HepG2 (cell line): Measurements from ENCODE around the gene SLC43A1.

Experiments used
- EZH2 ChIP-seq: conservative IDR thresholded peaks from 2 replicates; pipeline ENCODE4 v1.6.1; 2012; ENCODE audit warnings: mild to moderate bottlenecking, low read depth, low read length, moderate library complexity
- GABPA ChIP-seq, 2 experiments: IDR thresholded peaks; 2 replicates each; pipeline ENCODE4 v1.6.1; 2011 to 2016; ENCODE audit warnings: low read depth in 2 of 2, low read length in 1 of 2, missing biosample characterization in 1 of 2, missing genetic modification characterization in 1 of 2
- HMGXB4 ChIP-seq, 2 experiments: sonication (generic) in 1 of 2; formaldehyde crosslinking in 1 of 2; IDR thresholded peaks; 2 replicates each; pipeline versions ENCODE4 v1.4.0 to v1.6.1; 2018 to 2020; ENCODE audit warnings: missing genetic modification reagents in 2 of 2, borderline replicate concordance in 1 of 2, low read depth in 1 of 2, mild to moderate bottlenecking in 1 of 2, missing biosample characterization in 1 of 2
- SMAD3 ChIP-seq: sonication (generic); formaldehyde crosslinking; IDR thresholded peaks from 2 replicates; pipeline ENCODE4 v1.4.0; 2020; ENCODE audit warnings: missing genetic modification reagents
- STAT6 ChIP-seq: sonication (generic); formaldehyde crosslinking; IDR thresholded peaks from 2 replicates; pipeline ENCODE4 v1.4.0; 2020; ENCODE audit warnings: missing genetic modification reagents, mild to moderate bottlenecking, borderline replicate concordance
- ZFP37 ChIP-seq: sonication (generic); formaldehyde crosslinking; IDR thresholded peaks from 2 replicates; pipeline ENCODE4 v1.4.0; 2020; ENCODE audit warnings: missing genetic modification reagents, borderline replicate concordance
- ZHX1 ChIP-seq: sonication (generic); formaldehyde crosslinking; IDR thresholded peaks from 2 replicates; pipeline ENCODE4 v1.8.1; 2022; ENCODE audit warnings: low read depth, mild to moderate bottlenecking, missing genetic modification reagents
- ZNF136 ChIP-seq: sonication (generic); formaldehyde crosslinking; IDR thresholded peaks from 2 replicates; pipeline ENCODE4 v1.8.1; 2022; ENCODE audit warnings: low read depth, mild to moderate bottlenecking, moderate library complexity, missing genetic modification reagents
- ZNF577 ChIP-seq: sonication (generic); formaldehyde crosslinking; IDR thresholded peaks from 2 replicates; pipeline ENCODE4 v1.4.0; 2020; ENCODE audit warnings: mild to moderate bottlenecking, low read depth, missing genetic modification reagents, borderline replicate concordance

GRCh38 chr11:57483562-57483918 is 32.0 kb downstream of the SLC43A1 start:
- no peak for TF ChIP-seq ZFP37
- TF ChIP-seq SMAD3 (CRISPR knock-in tag) = no peak
- TF ChIP-seq GABPA (IDR thresholded peaks at IDR 0.05; ENCODE audit: low read depth, low read length) = no peak
- TF ChIP-seq GABPA (CRISPR knock-in tag; IDR thresholded peaks at IDR 0.05; ENCODE audit: low read depth) = no peak
- no peak for TF ChIP-seq ZNF136 (CRISPR knock-in tag)
- no peak for TF ChIP-seq ZHX1 (CRISPR knock-in tag)
- no peak for TF ChIP-seq STAT6
- TF ChIP-seq HMGXB4 (CRISPR knock-in tag; IDR thresholded peaks at IDR 0.05; ENCODE audit: borderline replicate concordance in 1 of 2, low read depth in 1 of 2) = no peak
- no peak for TF ChIP-seq EZH2
- no peak for TF ChIP-seq ZNF577 (CRISPR knock-in tag)
